ENCODE measurements around the gene CXCL3. TPM values are rescaled to one million over a fixed set of nuclear protein-coding genes. Genes with fewer than 3 reads are reported as not detected.

Gene CXCL3
- total RNA-seq, 1 donor from 2014 or later, result 0.30 TPM

GRCh38 chr4:74044677-74045076, 6.2 kb upstream of the CXCL3 start:
- DNase-seq, result no peak
- no peaks in the 10 kb centered on the region for H3K36me3 ChIP-seq
- no peak overlapping the region for H3K27ac ChIP-seq (replicated peaks)
- peaks cover 19% of the 10 kb centered on the region for H3K9me3 ChIP-seq (replicated peaks)
- no peak overlapping the region for H3K4me3 ChIP-seq
- peaks cover 2% of the 10 kb centered on the region for H3K4me1 ChIP-seq
- intact Hi-C loops (cut with micrococcal nuclease), result no loop called here
- no peaks in the 10 kb centered on the region for H3K27me3 ChIP-seq (ENCODE audit: low read depth)
- no peak for TF ChIP-seq CTCF (IDR thresholded peaks at IDR 0.05; ENCODE audit: borderline replicate concordance)

GRCh38 chr4:74042681-74043080, 4.2 kb upstream of the CXCL3 start:
- peaks cover under 1% of the 10 kb centered on the region for H3K27me3 ChIP-seq (ENCODE audit: low read depth)
- no peaks in the 10 kb centered on the region for H3K36me3 ChIP-seq
- no peak for TF ChIP-seq CTCF (IDR thresholded peaks at IDR 0.05; ENCODE audit: borderline replicate concordance)
- peaks cover 22% of the 10 kb centered on the region for H3K4me1 ChIP-seq
- no peak overlapping the region for H3K4me3 ChIP-seq
- intact Hi-C loops (cut with micrococcal nuclease), result no loop called here
- H3K27ac ChIP-seq (replicated peaks), result no peak overlapping the region
- peaks cover 18% of the 10 kb centered on the region for H3K9me3 ChIP-seq (replicated peaks)
- DNase-seq, result no peak

DNA sequence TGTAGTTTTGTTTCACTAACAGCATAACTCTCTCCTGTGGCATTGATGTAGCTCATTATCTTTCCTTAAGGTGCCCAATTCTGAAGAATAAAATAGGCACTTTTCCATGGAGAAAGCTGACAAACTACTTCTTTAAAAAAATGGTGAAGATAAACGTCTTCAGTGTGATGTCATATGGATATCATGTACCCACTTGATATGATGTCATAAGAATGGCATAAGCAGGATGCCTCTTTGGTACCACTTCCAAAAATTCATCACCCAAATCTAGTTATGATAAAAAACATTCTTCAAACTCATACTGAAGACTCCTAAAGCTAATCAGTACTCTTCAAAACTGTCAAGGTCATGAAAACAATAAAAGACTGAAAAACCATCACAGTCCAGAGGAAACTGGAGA, 2.9 kb upstream of the CXCL3 start:
- Histone ChIP-seq H3K4me3 (no peak overlapping the region), H3K9me3 (replicated peaks) (peaks cover 6% of the 10 kb centered on the region), H3K27ac (replicated peaks) (no peak overlapping the region), H3K4me1 (peaks cover 30% of the 10 kb centered on the region), H3K27me3 (ENCODE audit: low read depth) (peaks cover 8% of the 10 kb centered on the region), H3K36me3 (no peaks in the 10 kb centered on the region)
- DNase-seq, result no peak
- intact Hi-C loops (cut with micrococcal nuclease), result no loop called here
- no peak for TF ChIP-seq CTCF (IDR thresholded peaks at IDR 0.05; ENCODE audit: borderline replicate concordance)

DNA sequence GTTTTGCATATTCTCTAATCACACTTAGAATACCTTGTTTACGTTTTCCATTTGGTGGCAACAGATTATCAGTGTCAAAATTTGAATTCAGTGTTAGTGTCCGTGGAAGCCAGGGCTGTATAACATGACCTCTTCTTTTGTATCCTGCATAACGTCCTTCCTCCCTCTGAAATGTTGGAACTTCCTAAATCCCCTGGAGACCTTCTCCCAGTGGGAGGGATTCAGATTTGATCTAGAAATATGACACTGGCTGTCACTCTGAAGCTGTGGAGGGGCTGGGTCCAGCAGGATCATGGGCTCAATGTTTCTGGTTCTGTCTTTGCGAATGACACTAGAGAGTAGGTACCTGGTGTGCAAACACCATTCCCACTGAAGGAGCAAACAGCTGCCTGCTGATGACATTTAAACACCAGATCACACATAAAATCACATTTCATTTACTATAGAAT, 850 bp upstream of the CXCL3 start:
- Histone ChIP-seq H3K9me3 (replicated peaks) (no peaks in the 10 kb centered on the region), H3K4me3 (peak overlapping the region; percentile 71), H3K36me3 (no peaks in the 10 kb centered on the region), H3K4me1 (peaks cover 30% of the 10 kb centered on the region), H3K27ac (replicated peaks) (peak overlapping the region; percentile 83), H3K27me3 (ENCODE audit: low read depth) (peaks cover 16% of the 10 kb centered on the region)
- TF ChIP-seq CTCF (IDR thresholded peaks at IDR 0.05; ENCODE audit: borderline replicate concordance), result no peak
- intact Hi-C loops (cut with micrococcal nuclease), result no loop called here
- DNase-seq, result no peak

DNA sequence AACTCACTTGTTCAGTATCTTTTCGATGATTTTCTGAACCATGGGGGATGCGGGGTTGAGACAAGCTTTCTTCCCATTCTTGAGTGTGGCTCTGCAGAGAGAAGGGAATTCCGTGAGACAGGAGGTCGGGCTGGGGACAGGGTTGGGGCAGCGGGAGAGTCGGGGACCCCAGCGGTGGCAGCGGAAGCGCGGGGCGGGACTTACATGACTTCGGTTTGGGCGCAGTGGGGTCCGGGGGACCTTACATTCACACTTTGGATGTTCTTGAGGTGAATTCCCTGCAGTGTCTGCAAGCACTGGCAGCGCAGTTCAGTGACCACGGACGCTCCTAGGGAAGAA, 434 bp downstream of the CXCL3 start:
- no peak for TF ChIP-seq CTCF (IDR thresholded peaks at IDR 0.05; ENCODE audit: borderline replicate concordance)
- peaks cover 16% of the 10 kb centered on the region for H3K27me3 ChIP-seq (ENCODE audit: low read depth)
- no peaks in the 10 kb centered on the region for H3K9me3 ChIP-seq (replicated peaks)
- H3K36me3 ChIP-seq, result no peaks in the 10 kb centered on the region
- intact Hi-C loops (cut with micrococcal nuclease), result no loop called here
- peak overlapping the region; percentile 83 for H3K27ac ChIP-seq (replicated peaks)
- H3K4me1 ChIP-seq, result peaks cover 30% of the 10 kb centered on the region
- peak overlapping the region; percentile 71 for H3K4me3 ChIP-seq
- no peak for DNase-seq

Data from left ventricle myocardium inferior (tissue), 1 donor.